Measurements from ENCODE around the gene PITPNM1. TPM values are rescaled to one million over a fixed set of nuclear protein-coding genes. Genes with fewer than 3 reads are reported as not detected.
"Not testable (repeated sequence)": the region's sequence is repeated elsewhere in the genome, so short reads cannot be mapped to it uniquely, and the experiment has no call there.

Gene PITPNM1
- total and polyA plus RNA-seq, 4 donors: 34.0 to 118 (median 74.7) TPM

- DNase-seq (ENCODE audit: low read depth in 4 of 6, low spot score in 6 of 6): no peak
- peaks cover 19% of the 10 kb centered on the region for H3K36me3 ChIP-seq (ENCODE audit: control insufficient read depth, insufficient read depth, low read length)
- peak overlapping the region; percentile 76 for H3K4me3 ChIP-seq (ENCODE audit: low read depth, low read length)
- 45% methylated on average over 1 of the region's 5 CpGs for WGBS (ENCODE audit: insufficient coverage)
- no peaks in the 10 kb centered on the region for H3K9me3 ChIP-seq (ENCODE audit: control insufficient read depth, insufficient read depth, low read length)
- H3K27me3 ChIP-seq (ENCODE audit: control insufficient read depth, insufficient read depth, low read length): no peaks in the 10 kb centered on the region
- H3K4me1 ChIP-seq (ENCODE audit: control insufficient read depth, insufficient read depth, low read length): peaks cover 49% of the 10 kb centered on the region
- H3K27ac ChIP-seq (ENCODE audit: low read depth, low read length): no peak overlapping the region
These were observed 37.1 kb downstream of the PITPNM1 start for GRCh38 chr11:67468056-67468455.

- no peak for DNase-seq (ENCODE audit: low read depth in 4 of 6, low spot score in 6 of 6)
- 90% methylated on average over 10 of the region's 11 CpGs for WGBS (ENCODE audit: insufficient coverage)
- Histone ChIP-seq H3K27me3 (ENCODE audit: control insufficient read depth, insufficient read depth, low read length) (no peaks in the 10 kb centered on the region), H3K9me3 (ENCODE audit: control insufficient read depth, insufficient read depth, low read length) (no peaks in the 10 kb centered on the region), H3K4me1 (ENCODE audit: control insufficient read depth, insufficient read depth, low read length) (peaks cover 49% of the 10 kb centered on the region), H3K4me3 (ENCODE audit: low read depth, low read length) (no peak overlapping the region), H3K36me3 (ENCODE audit: control insufficient read depth, insufficient read depth, low read length) (peaks cover 19% of the 10 kb centered on the region), H3K27ac (ENCODE audit: low read depth, low read length) (no peak overlapping the region)
These were observed 38.0 kb downstream of the PITPNM1 start for GRCh38 chr11:67466962-67467771.

GRCh38 chr11:67466367-67466766, 38.8 kb downstream of the PITPNM1 start:
- no peak for DNase-seq (ENCODE audit: low read depth in 4 of 6, low spot score in 6 of 6)
- Histone ChIP-seq H3K27me3 (ENCODE audit: control insufficient read depth, insufficient read depth, low read length) (no peaks in the 10 kb centered on the region), H3K27ac (ENCODE audit: low read depth, low read length) (no peak overlapping the region), H3K9me3 (ENCODE audit: control insufficient read depth, insufficient read depth, low read length) (no peaks in the 10 kb centered on the region), H3K4me3 (ENCODE audit: low read depth, low read length) (no peak overlapping the region), H3K36me3 (ENCODE audit: control insufficient read depth, insufficient read depth, low read length) (peaks cover 19% of the 10 kb centered on the region), H3K4me1 (ENCODE audit: control insufficient read depth, insufficient read depth, low read length) (peaks cover 49% of the 10 kb centered on the region)
- WGBS (ENCODE audit: insufficient coverage): 72% methylated on average over 2 of the region's 5 CpGs

- not testable (repeated sequence) for H3K9me3 ChIP-seq (ENCODE audit: control insufficient read depth, insufficient read depth, low read length); H3K27me3 ChIP-seq (ENCODE audit: control insufficient read depth, insufficient read depth, low read length); DNase-seq (ENCODE audit: low read depth in 4 of 6, low spot score in 6 of 6); H3K4me3 ChIP-seq (ENCODE audit: low read depth, low read length); H3K27ac ChIP-seq (ENCODE audit: low read depth, low read length)
- Histone ChIP-seq H3K36me3 (ENCODE audit: control insufficient read depth, insufficient read depth, low read length) (peaks cover 19% of the 10 kb centered on the region), H3K4me1 (ENCODE audit: control insufficient read depth, insufficient read depth, low read length) (peaks cover 49% of the 10 kb centered on the region)
- no CpG with 5 or more reads among the region's 2 CpGs for WGBS (ENCODE audit: insufficient coverage)
These were observed 39.6 kb downstream of the PITPNM1 start for GRCh38 chr11:67465530-67465929.

- H3K27me3 ChIP-seq (ENCODE audit: control insufficient read depth, insufficient read depth, low read length): no peaks in the 10 kb centered on the region
- peaks cover 49% of the 10 kb centered on the region for H3K4me1 ChIP-seq (ENCODE audit: control insufficient read depth, insufficient read depth, low read length)
- WGBS (ENCODE audit: insufficient coverage): 65% methylated on average over 3 of the region's 3 CpGs
- H3K4me3 ChIP-seq (ENCODE audit: low read depth, low read length): peak overlapping the region; percentile 68
- H3K36me3 ChIP-seq (ENCODE audit: control insufficient read depth, insufficient read depth, low read length): peaks cover 19% of the 10 kb centered on the region
- DNase-seq (ENCODE audit: low read depth in 4 of 6, low spot score in 6 of 6): no peak
- H3K9me3 ChIP-seq (ENCODE audit: control insufficient read depth, insufficient read depth, low read length): no peaks in the 10 kb centered on the region
- peak overlapping the region; percentile 69 for H3K27ac ChIP-seq (ENCODE audit: low read depth, low read length)
These were observed 40.0 kb downstream of the PITPNM1 start for GRCh38 chr11:67465189-67465510.

- 10% methylated on average over 41 of the region's 56 CpGs for WGBS (ENCODE audit: insufficient coverage)
These were observed 40.6 kb downstream of the PITPNM1 start for GRCh38 chr11:67464411-67465188.

GRCh38 chr11:67463680-67464410, 41.3 kb downstream of the PITPNM1 start:
- Histone ChIP-seq H3K27me3 (ENCODE audit: control insufficient read depth, insufficient read depth, low read length) (no peaks in the 10 kb centered on the region), H3K36me3 (ENCODE audit: control insufficient read depth, insufficient read depth, low read length) (peaks cover 19% of the 10 kb centered on the region), H3K9me3 (ENCODE audit: control insufficient read depth, insufficient read depth, low read length) (no peaks in the 10 kb centered on the region), H3K4me1 (ENCODE audit: control insufficient read depth, insufficient read depth, low read length) (peaks cover 43% of the 10 kb centered on the region), H3K27ac (ENCODE audit: low read depth, low read length) (peak overlapping the region; percentile 69), H3K4me3 (ENCODE audit: low read depth, low read length) (peak overlapping the region; percentile 68)
- WGBS (ENCODE audit: insufficient coverage): 88% methylated on average over 18 of the region's 20 CpGs
- no peak for DNase-seq (ENCODE audit: low read depth in 4 of 6, low spot score in 6 of 6)

More at GRCh38 chr11:67464411-67465188, 40.6 kb downstream of the PITPNM1 start:
- H3K4me1 ChIP-seq (ENCODE audit: control insufficient read depth, insufficient read depth, low read length): peaks cover 46% of the 10 kb centered on the region
- no peaks in the 10 kb centered on the region for H3K27me3 ChIP-seq (ENCODE audit: control insufficient read depth, insufficient read depth, low read length)
- H3K27ac ChIP-seq (ENCODE audit: low read depth, low read length): peak overlapping the region; percentile 69
- DNase-seq (ENCODE audit: low read depth in 4 of 6, low spot score in 6 of 6): peak; percentile 28 to 93 (median 50)
- H3K4me3 ChIP-seq (ENCODE audit: low read depth, low read length): peak overlapping the region; percentile 68
- H3K9me3 ChIP-seq (ENCODE audit: control insufficient read depth, insufficient read depth, low read length): no peaks in the 10 kb centered on the region
- peaks cover 19% of the 10 kb centered on the region for H3K36me3 ChIP-seq (ENCODE audit: control insufficient read depth, insufficient read depth, low read length)

GRCh38 chr11:67463186-67463585, 42.0 kb downstream of the PITPNM1 start:
- peaks cover 37% of the 10 kb centered on the region for H3K4me1 ChIP-seq (ENCODE audit: control insufficient read depth, insufficient read depth, low read length)
- H3K4me3 ChIP-seq (ENCODE audit: low read depth, low read length): no peak overlapping the region
- H3K36me3 ChIP-seq (ENCODE audit: control insufficient read depth, insufficient read depth, low read length): peaks cover 19% of the 10 kb centered on the region
- no peak for DNase-seq (ENCODE audit: low read depth in 4 of 6, low spot score in 6 of 6)
- H3K27ac ChIP-seq (ENCODE audit: low read depth, low read length): no peak overlapping the region
- H3K9me3 ChIP-seq (ENCODE audit: control insufficient read depth, insufficient read depth, low read length): no peaks in the 10 kb centered on the region
- WGBS (ENCODE audit: insufficient coverage): 97% methylated on average over 6 of the region's 10 CpGs
- H3K27me3 ChIP-seq (ENCODE audit: control insufficient read depth, insufficient read depth, low read length): no peaks in the 10 kb centered on the region

- Histone ChIP-seq H3K27ac (ENCODE audit: low read depth, low read length) (no peak overlapping the region), H3K27me3 (ENCODE audit: control insufficient read depth, insufficient read depth, low read length) (no peaks in the 10 kb centered on the region), H3K4me3 (ENCODE audit: low read depth, low read length) (no peak overlapping the region), H3K36me3 (ENCODE audit: control insufficient read depth, insufficient read depth, low read length) (no peaks in the 10 kb centered on the region), H3K4me1 (ENCODE audit: control insufficient read depth, insufficient read depth, low read length) (no peaks in the 10 kb centered on the region), H3K9me3 (ENCODE audit: control insufficient read depth, insufficient read depth, low read length) (no peaks in the 10 kb centered on the region)
- 78% methylated on average over 19 of the region's 19 CpGs for WGBS (ENCODE audit: insufficient coverage)
- no peak for DNase-seq (ENCODE audit: low read depth in 4 of 6, low spot score in 6 of 6)
These were observed 46.9 kb downstream of the PITPNM1 start for GRCh38 chr11:67458266-67458665.

Data from spinal cord (tissue), 10 donors.